ENCODE results near the gene GIT2.
"Not testable (repeated sequence)": the region's sequence is repeated elsewhere in the genome, so short reads cannot be mapped to it uniquely, and the experiment has no call there.

The GIT2 gene

GRCh38 chr12:110004598-110004997 lies 8.4 kb upstream of the GIT2 start:
- no peak for DNase-seq (ENCODE audit: low read depth)

GRCh38 chr12:110002676-110003515 lies 6.7 kb upstream of the GIT2 start:
- DNase-seq (ENCODE audit: low read depth): no peak

GRCh38 chr12:110001596-110001995 lies 5.4 kb upstream of the GIT2 start:
- DNase-seq (ENCODE audit: low read depth): peak; percentile 63

- DNase-seq (ENCODE audit: low read depth): no peak
These were observed 3.9 kb upstream of the GIT2 start for GRCh38 chr12:109999983-110000505.

- no peak for DNase-seq (ENCODE audit: low read depth)
These were observed 3.4 kb upstream of the GIT2 start for GRCh38 chr12:109999649-109999971.

- peak; percentile 82 for DNase-seq (ENCODE audit: low read depth)
These were observed 2.9 kb upstream of the GIT2 start, which contains the start of gene ANKRD13A for GRCh38 chr12:109998904-109999648. ANKRD13A (plus strand) TSS chr12:109999430; CDS start chr12:109999689, 259 bp downstream.

- no peak for DNase-seq (ENCODE audit: low read depth)
These were observed 2.2 kb upstream of the GIT2 start for GRCh38 chr12:109998241-109998903.

- DNase-seq (ENCODE audit: low read depth): no peak
These were observed 1.2 kb upstream of the GIT2 start for GRCh38 chr12:109997393-109997792.

- no peak for DNase-seq (ENCODE audit: low read depth)
These were observed 300 bp upstream of the GIT2 start for GRCh38 chr12:109996483-109996853.

GRCh38 chr12:109995361-109995685 lies 845 bp downstream of the GIT2 start:
- no peak for DNase-seq (ENCODE audit: low read depth)

- DNase-seq (ENCODE audit: low read depth): no peak
These were observed 1.6 kb downstream of the GIT2 start for GRCh38 chr12:109994401-109995175.

GRCh38 chr12:109993091-109993490 lies 3.1 kb downstream of the GIT2 start:
- no peak for DNase-seq (ENCODE audit: low read depth)

GRCh38 chr12:109991586-109991985 lies 4.6 kb downstream of the GIT2 start:
- no peak for DNase-seq (ENCODE audit: low read depth)

- DNase-seq (ENCODE audit: low read depth): no peak
These were observed 6.8 kb downstream of the GIT2 start for GRCh38 chr12:109989380-109989779.

- DNase-seq (ENCODE audit: low read depth): no peak
These were observed 7.3 kb downstream of the GIT2 start for GRCh38 chr12:109988903-109989302.

- no peak for DNase-seq (ENCODE audit: low read depth)
These were observed 7.9 kb downstream of the GIT2 start for GRCh38 chr12:109988274-109988673.

- DNase-seq (ENCODE audit: low read depth): no peak
These were observed 8.6 kb downstream of the GIT2 start for GRCh38 chr12:109987615-109988014.

- DNase-seq (ENCODE audit: low read depth): not testable (repeated sequence)
These were observed 9.9 kb downstream of the GIT2 start for GRCh38 chr12:109986236-109986635.

GRCh38 chr12:109983432-109984142 lies 12.6 kb downstream of the GIT2 start:
- no peak for DNase-seq (ENCODE audit: low read depth)

- DNase-seq (ENCODE audit: low read depth): no peak
These were observed 14.0 kb downstream of the GIT2 start for GRCh38 chr12:109982210-109982609.

GRCh38 chr12:109981311-109981710 lies 14.9 kb downstream of the GIT2 start:
- no peak for DNase-seq (ENCODE audit: low read depth)
